DND-41 (cell line): ENCODE data around the gene MPV17L2.

Experiments
- CTCF ChIP-seq: IDR thresholded peaks from 2 replicates; pipeline ENCODE4 v1.5.1; 2012; ENCODE audit warnings: borderline replicate concordance, low read length, moderate library complexity, mild to moderate bottlenecking; ENCODE audit not compliant: poor library complexity, severe bottlenecking; ENCODE audit errors: extremely low read depth
- EZH2 ChIP-seq: IDR thresholded peaks from 3 replicates; pipeline ENCODE4 v1.6.1; 2012; ENCODE audit warnings: borderline replicate concordance, low read depth, mild to moderate bottlenecking, moderate library complexity, low read length, inconsistent platforms; ENCODE audit not compliant: severe bottlenecking

GRCh38 chr19:18156268-18156667 is 36.8 kb upstream of the MPV17L2 start:
- TF ChIP-seq CTCF (no peak), EZH2 (no peak)
